ENCODE data around the gene DNAJC22. TPM values are rescaled to one million over a fixed set of nuclear protein-coding genes. Genes with fewer than 3 reads are reported as not detected.

Gene DNAJC22
- total and polyA plus RNA-seq, 9 of the 15 experiments (the other 6 are each of a cell fraction or from before 2014, with no cell fraction given), result 0.10 to 1.2 (median 0.47) TPM

- TF ChIP-seq, protein P1, sequence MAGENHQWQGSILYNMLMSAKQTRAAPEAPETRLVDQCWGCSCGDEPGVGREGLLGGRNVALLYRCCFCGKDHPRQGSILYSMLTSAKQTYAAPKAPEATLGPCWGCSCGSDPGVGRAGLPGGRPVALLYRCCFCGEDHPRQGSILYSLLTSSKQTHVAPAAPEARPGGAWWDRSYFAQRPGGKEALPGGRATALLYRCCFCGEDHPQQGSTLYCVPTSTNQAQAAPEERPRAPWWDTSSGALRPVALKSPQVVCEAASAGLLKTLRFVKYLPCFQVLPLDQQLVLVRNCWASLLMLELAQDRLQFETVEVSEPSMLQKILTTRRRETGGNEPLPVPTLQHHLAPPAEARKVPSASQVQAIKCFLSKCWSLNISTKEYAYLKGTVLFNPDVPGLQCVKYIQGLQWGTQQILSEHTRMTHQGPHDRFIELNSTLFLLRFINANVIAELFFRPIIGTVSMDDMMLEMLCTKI (IDR thresholded peaks at IDR 0.05; ENCODE audit: partially characterized antibody), result no peak
- TF ChIP-seq ZNF589 (CRISPR knock-in tag; IDR thresholded peaks at IDR 0.05; ENCODE audit: low read depth), result no peak
- TF ChIP-seq, protein P2, sequence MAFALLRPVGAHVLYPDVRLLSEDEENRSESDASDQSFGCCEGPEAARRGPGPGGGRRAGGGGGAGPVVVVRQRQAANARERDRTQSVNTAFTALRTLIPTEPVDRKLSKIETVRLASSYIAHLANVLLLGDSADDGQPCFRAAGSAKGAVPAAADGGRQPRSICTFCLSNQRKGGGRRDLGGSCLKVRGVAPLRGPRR (CRISPR knock-in tag; IDR thresholded peaks at IDR 0.05), result no peak
- TF ChIP-seq, protein P3, sequence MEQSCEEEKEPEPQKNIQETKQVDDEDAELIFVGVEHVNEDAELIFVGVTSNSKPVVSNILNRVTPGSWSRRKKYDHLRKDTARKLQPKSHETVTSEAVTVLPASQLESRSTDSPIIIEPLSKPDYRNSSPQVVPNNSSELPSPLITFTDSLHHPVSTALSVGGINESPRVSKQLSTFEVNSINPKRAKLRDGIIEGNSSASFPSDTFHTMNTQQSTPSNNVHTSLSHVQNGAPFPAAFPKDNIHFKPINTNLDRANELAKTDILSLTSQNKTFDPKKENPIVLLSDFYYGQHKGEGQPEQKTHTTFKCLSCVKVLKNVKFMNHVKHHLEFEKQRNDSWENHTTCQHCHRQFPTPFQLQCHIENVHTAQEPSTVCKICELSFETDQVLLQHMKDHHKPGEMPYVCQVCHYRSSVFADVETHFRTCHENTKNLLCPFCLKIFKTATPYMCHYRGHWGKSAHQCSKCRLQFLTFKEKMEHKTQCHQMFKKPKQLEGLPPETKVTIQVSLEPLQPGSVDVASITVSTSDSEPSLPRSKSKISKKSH (CRISPR knock-in tag; IDR thresholded peaks at IDR 0.05), result no peak
- TF ChIP-seq PTTG1 (tag; IDR thresholded peaks at IDR 0.05; ENCODE audit: low read depth), result no peak
- peak in 1 of 2 experiments; percentile 78; a peak in 1 of 4 replicates for TF ChIP-seq TEAD1 (CRISPR knock-in tag; IDR thresholded peaks at IDR 0.05)
- TF ChIP-seq, protein P4, sequence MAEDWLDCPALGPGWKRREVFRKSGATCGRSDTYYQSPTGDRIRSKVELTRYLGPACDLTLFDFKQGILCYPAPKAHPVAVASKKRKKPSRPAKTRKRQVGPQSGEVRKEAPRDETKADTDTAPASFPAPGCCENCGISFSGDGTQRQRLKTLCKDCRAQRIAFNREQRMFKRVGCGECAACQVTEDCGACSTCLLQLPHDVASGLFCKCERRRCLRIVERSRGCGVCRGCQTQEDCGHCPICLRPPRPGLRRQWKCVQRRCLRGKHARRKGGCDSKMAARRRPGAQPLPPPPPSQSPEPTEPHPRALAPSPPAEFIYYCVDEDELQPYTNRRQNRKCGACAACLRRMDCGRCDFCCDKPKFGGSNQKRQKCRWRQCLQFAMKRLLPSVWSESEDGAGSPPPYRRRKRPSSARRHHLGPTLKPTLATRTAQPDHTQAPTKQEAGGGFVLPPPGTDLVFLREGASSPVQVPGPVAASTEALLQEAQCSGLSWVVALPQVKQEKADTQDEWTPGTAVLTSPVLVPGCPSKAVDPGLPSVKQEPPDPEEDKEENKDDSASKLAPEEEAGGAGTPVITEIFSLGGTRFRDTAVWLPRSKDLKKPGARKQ (CRISPR knock-in tag; IDR thresholded peaks at IDR 0.05), result no peak
- no peak for TF ChIP-seq ZNF699 (CRISPR knock-in tag; IDR thresholded peaks at IDR 0.05; ENCODE audit: insufficient replicate concordance)
- peak; percentile 52; the same call in 1 of the 2 replicates for TF ChIP-seq NR3C1 (CRISPR knock-in tag; IDR thresholded peaks at IDR 0.05)
- no peak for TF ChIP-seq ARNT (IDR thresholded peaks at IDR 0.05)
- no peak for TF ChIP-seq ZBTB43 (CRISPR knock-in tag; IDR thresholded peaks at IDR 0.05)
- TF ChIP-seq ZNF41 (CRISPR knock-in tag; conservative IDR thresholded peaks at IDR 0.05), result no peak
- no peak for TF ChIP-seq CREB1 (IDR thresholded peaks at IDR 0.05)
- TF ChIP-seq CREB1 (CRISPR knock-in tag; IDR thresholded peaks at IDR 0.05), result peak; percentile 54
- peak; percentile 96 for TF ChIP-seq NRF1 (conservative IDR thresholded peaks at IDR 0.05 in 1 of 2, IDR thresholded peaks at IDR 0.05 in 1 of 2)
- no peak for TF ChIP-seq ZNF507 (tag; conservative IDR thresholded peaks at IDR 0.05)
- TF ChIP-seq, protein P5, sequence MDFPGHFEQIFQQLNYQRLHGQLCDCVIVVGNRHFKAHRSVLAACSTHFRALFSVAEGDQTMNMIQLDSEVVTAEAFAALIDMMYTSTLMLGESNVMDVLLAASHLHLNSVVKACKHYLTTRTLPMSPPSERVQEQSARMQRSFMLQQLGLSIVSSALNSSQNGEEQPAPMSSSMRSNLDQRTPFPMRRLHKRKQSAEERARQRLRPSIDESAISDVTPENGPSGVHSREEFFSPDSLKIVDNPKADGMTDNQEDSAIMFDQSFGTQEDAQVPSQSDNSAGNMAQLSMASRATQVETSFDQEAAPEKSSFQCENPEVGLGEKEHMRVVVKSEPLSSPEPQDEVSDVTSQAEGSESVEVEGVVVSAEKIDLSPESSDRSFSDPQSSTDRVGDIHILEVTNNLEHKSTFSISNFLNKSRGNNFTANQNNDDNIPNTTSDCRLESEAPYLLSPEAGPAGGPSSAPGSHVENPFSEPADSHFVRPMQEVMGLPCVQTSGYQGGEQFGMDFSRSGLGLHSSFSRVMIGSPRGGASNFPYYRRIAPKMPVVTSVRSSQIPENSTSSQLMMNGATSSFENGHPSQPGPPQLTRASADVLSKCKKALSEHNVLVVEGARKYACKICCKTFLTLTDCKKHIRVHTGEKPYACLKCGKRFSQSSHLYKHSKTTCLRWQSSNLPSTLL (IDR thresholded peaks at IDR 0.05), result no peak
- no peak for TF ChIP-seq ELF4 (CRISPR knock-in tag; IDR thresholded peaks at IDR 0.05)
These were observed 20.1 kb downstream of the DNAJC22 start (continued) for GRCh38 chr12:49366652-49367380.
